Duodenal mucosa (tissue), 2 donors: ENCODE results near the gene G6PC2.

ENCODE experiments used
- H3K27ac ChIP-seq: one replicate; pipeline ENCODE4 v1.7.0; 2013; ENCODE audit warnings: low read depth, low read length
- H3K27me3 ChIP-seq, 2 donors: one replicate each; pipeline ENCODE4 v1.7.0; 2013; ENCODE audit warnings: low read length in 2 of 2, control low read depth in 1 of 2; ENCODE audit not compliant: insufficient read depth in 2 of 2, control insufficient read depth in 1 of 2
- H3K36me3 ChIP-seq, 2 donors: one replicate each; pipeline ENCODE4 v1.7.0; 2013; ENCODE audit warnings: low read length in 2 of 2, control low read depth in 1 of 2; ENCODE audit not compliant: insufficient read depth in 2 of 2, control insufficient read depth in 1 of 2
- H3K4me1 ChIP-seq, 2 donors: one replicate each; pipeline ENCODE4 v1.7.0; 2013; ENCODE audit warnings: low read length in 2 of 2, control low read depth in 1 of 2; ENCODE audit not compliant: insufficient read depth in 2 of 2, control insufficient read depth in 1 of 2
- H3K4me3 ChIP-seq, 2 donors: one replicate each; pipeline ENCODE4 v1.7.0; 2013; ENCODE audit warnings: low read length in 2 of 2, low read depth in 1 of 2
- H3K9ac ChIP-seq, 2 donors: one replicate each; pipeline ENCODE4 v1.7.0; 2013; ENCODE audit warnings: low read length in 2 of 2, low read depth in 1 of 2
- H3K9me3 ChIP-seq, 2 donors: one replicate each; pipeline ENCODE4 v1.7.0; 2013; ENCODE audit warnings: low read length in 2 of 2, control low read depth in 1 of 2; ENCODE audit not compliant: control insufficient read depth in 1 of 2

G6PC2 gene

GRCh38 chr2:168897449-168897848, 3.6 kb upstream of the G6PC2 start:
- Histone ChIP-seq H3K27me3 (no peaks in the 10 kb centered on the region), H3K4me1 (no peaks in the 10 kb centered on the region), H3K4me3 (no peak overlapping the region), H3K36me3 (no peaks in the 10 kb centered on the region), H3K9ac (no peak overlapping the region), H3K9me3 (no peaks in the 10 kb centered on the region), H3K27ac (no peak overlapping the region)

GRCh38 chr2:168903888-168904287, 2.8 kb downstream of the G6PC2 start:
- H3K4me3 ChIP-seq = no peak overlapping the region
- H3K9ac ChIP-seq = no peak overlapping the region
- H3K9me3 ChIP-seq = no peaks in the 10 kb centered on the region
- no peaks in the 10 kb centered on the region for H3K36me3 ChIP-seq
- no peak overlapping the region for H3K27ac ChIP-seq
- H3K27me3 ChIP-seq = peaks cover 0 to 7% of the 10 kb centered on the region in 2 donors
- H3K4me1 ChIP-seq = no peaks in the 10 kb centered on the region

- Histone ChIP-seq H3K4me3 (no peak overlapping the region), H3K9me3 (no peaks in the 10 kb centered on the region), H3K9ac (no peak overlapping the region), H3K27me3 (peaks cover 0 to 7% of the 10 kb centered on the region in 2 donors), H3K4me1 (no peaks in the 10 kb centered on the region), H3K36me3 (no peaks in the 10 kb centered on the region), H3K27ac (no peak overlapping the region)
Observed at GRCh38 chr2:168904358-168904757, 3.3 kb downstream of the G6PC2 start.

GRCh38 chr2:168907940-168908662, 7.0 kb downstream of the G6PC2 start:
- Histone ChIP-seq H3K27ac (no peak overlapping the region), H3K9me3 (no peaks in the 10 kb centered on the region), H3K36me3 (no peaks in the 10 kb centered on the region), H3K4me1 (no peaks in the 10 kb centered on the region), H3K27me3 (peaks cover 2 to 7% of the 10 kb centered on the region in 2 donors), H3K4me3 (no peak overlapping the region), H3K9ac (no peak overlapping the region)

GRCh38 chr2:168910330-168910729, 9.2 kb downstream of the G6PC2 start:
- H3K36me3 ChIP-seq = no peaks in the 10 kb centered on the region
- H3K27me3 ChIP-seq = peaks cover 2 to 5% of the 10 kb centered on the region in 2 donors
- H3K9ac ChIP-seq = no peak overlapping the region
- H3K4me3 ChIP-seq = no peak overlapping the region
- no peaks in the 10 kb centered on the region for H3K9me3 ChIP-seq
- H3K4me1 ChIP-seq = no peaks in the 10 kb centered on the region
- H3K27ac ChIP-seq = no peak overlapping the region

GRCh38 chr2:168912466-168912865, 11.4 kb downstream of the G6PC2 start:
- H3K9ac ChIP-seq = no peak overlapping the region
- no peak overlapping the region for H3K27ac ChIP-seq
- H3K36me3 ChIP-seq = no peaks in the 10 kb centered on the region
- peaks cover 2 to 5% of the 10 kb centered on the region in 2 donors for H3K27me3 ChIP-seq
- H3K9me3 ChIP-seq = peaks cover 0 to 5% of the 10 kb centered on the region in 2 donors
- H3K4me1 ChIP-seq = no peaks in the 10 kb centered on the region
- H3K4me3 ChIP-seq = no peak overlapping the region

- no peak overlapping the region for H3K27ac ChIP-seq
- H3K9ac ChIP-seq = no peak overlapping the region
- H3K9me3 ChIP-seq = peaks cover 0 to 5% of the 10 kb centered on the region in 2 donors
- H3K4me3 ChIP-seq = peak overlapping the region; percentile 16 to 55
- peaks cover 2 to 5% of the 10 kb centered on the region in 2 donors for H3K27me3 ChIP-seq
- H3K4me1 ChIP-seq = no peaks in the 10 kb centered on the region
- H3K36me3 ChIP-seq = no peaks in the 10 kb centered on the region
Observed at GRCh38 chr2:168912901-168913369, 11.8 kb downstream of the G6PC2 start.

GRCh38 chr2:168913495-168913894, 12.4 kb downstream of the G6PC2 start:
- Histone ChIP-seq H3K9me3 (peaks cover 0 to 5% of the 10 kb centered on the region in 2 donors), H3K27me3 (peaks cover 2 to 5% of the 10 kb centered on the region in 2 donors), H3K27ac (no peak overlapping the region), H3K36me3 (no peaks in the 10 kb centered on the region), H3K9ac (no peak overlapping the region), H3K4me1 (no peaks in the 10 kb centered on the region), H3K4me3 (no peak overlapping the region)

- Histone ChIP-seq H3K36me3 (no peaks in the 10 kb centered on the region), H3K27me3 (peaks cover 0 to 5% of the 10 kb centered on the region in 2 donors), H3K9ac (no peak overlapping the region), H3K9me3 (peaks cover 0 to 5% of the 10 kb centered on the region in 2 donors), H3K27ac (no peak overlapping the region), H3K4me1 (no peaks in the 10 kb centered on the region), H3K4me3 (no peak overlapping the region)
Observed at GRCh38 chr2:168915441-168916330, 14.6 kb downstream of the G6PC2 start.

- Histone ChIP-seq H3K4me3 (no peak overlapping the region), H3K9me3 (peaks cover 0 to 5% of the 10 kb centered on the region in 2 donors), H3K36me3 (no peaks in the 10 kb centered on the region), H3K27ac (no peak overlapping the region), H3K4me1 (no peaks in the 10 kb centered on the region), H3K27me3 (peaks cover 0 to 5% of the 10 kb centered on the region in 2 donors), H3K9ac (no peak overlapping the region)
Observed at GRCh38 chr2:168916331-168916675, 15.2 kb downstream of the G6PC2 start.
